Ishikawa (cell line): ENCODE data around the gene PFKM.

Experiments
- EGR1 ChIP-seq: IDR thresholded peaks from 2 replicates; pipeline ENCODE4 v1.6.1; 2012
- MAX ChIP-seq: IDR thresholded peaks from 2 replicates; pipeline ENCODE4 v1.6.1; 2012
- RAD21 ChIP-seq: IDR thresholded peaks from 2 replicates; pipeline ENCODE4 v1.6.1; 2012; ENCODE audit warnings: low read depth
- REST ChIP-seq: IDR thresholded peaks from 2 replicates; pipeline ENCODE4 v1.6.1; 2012; ENCODE audit warnings: low read depth, mild to moderate bottlenecking
- TEAD4 ChIP-seq: IDR thresholded peaks from 2 replicates; pipeline ENCODE4 v1.6.1; 2012
- USF1 ChIP-seq: IDR thresholded peaks from 2 replicates; pipeline ENCODE4 v1.6.1; 2012
- ZBTB7A ChIP-seq: IDR thresholded peaks from 2 replicates; pipeline ENCODE4 v1.6.1; 2012; ENCODE audit warnings: low read depth

GRCh38 chr12:48185181-48185919 lies 66.2 kb downstream of the PFKM start:
- TF ChIP-seq REST (no peak), EGR1 (no peak), ZBTB7A (no peak), USF1 (no peak), TEAD4 (no peak), RAD21 (no peak), MAX (no peak)
